HL-60/S4 treated with phorbol 12-myristate 13-acetate at 8.2 ng/mL for 4 days and 3 days (cell line): Measurements from ENCODE around the gene SRR.
"Not testable (repeated sequence)": the region's sequence is repeated elsewhere in the genome, so short reads cannot be mapped to it uniquely, and the experiment has no call there.

ENCODE experiments used
- in situ Hi-C: fragments of 300-500 bp; cut with MboI; formaldehyde crosslinking; loops from 2 replicates; pipeline ENCODE4 v1.15.0; 2022; ENCODE audit warnings: low sequenced_read_pairs

The SRR gene

DNA sequence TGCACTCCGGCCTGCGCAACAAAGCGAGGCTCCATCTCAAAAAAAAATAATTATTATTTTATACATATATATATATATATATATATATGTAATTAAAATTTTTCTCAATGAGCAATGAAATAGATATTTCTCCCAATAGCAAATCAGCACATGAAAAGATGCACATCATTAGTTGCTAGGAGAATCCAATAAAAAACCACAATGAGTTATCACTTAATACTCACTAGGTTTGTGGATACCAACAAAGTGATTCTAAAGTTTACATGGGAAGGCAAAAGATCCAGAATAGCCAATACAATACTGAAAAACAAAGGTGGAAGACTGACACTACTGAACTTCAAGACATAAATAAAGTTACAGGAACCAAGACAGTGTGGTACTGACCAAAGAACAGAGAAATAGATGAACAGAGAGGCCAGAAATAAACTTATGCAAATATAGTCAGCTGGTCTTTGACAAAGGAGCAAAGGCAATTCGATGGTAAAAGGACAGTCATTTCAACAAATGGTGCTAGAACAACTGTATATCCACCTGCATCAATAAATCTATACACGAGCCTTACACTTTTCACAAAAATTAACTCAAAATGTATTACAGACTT lies 13.8 kb upstream of the SRR start:
- in situ Hi-C loops = no loop called here

DNA sequence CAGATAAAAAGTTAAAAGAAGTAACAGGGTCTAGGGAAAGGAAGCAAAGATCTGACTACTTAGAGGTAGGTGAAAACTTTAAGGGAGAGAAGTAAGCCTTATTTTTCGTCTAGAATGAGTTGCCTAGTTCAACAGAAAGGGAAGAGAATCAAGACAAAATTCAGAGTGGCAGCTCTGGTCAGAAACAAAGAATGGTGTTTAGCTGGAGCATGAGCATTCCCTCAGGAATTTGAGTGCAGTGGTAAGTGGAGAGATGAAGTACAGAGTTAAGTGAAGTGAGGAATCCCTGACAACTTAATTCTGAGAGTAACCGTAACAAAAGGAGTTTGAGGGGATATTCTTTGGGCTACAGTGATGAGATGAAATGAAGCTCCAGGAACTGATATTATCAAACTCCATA lies 11.7 kb upstream of the SRR start:
- in situ Hi-C loops = no loop called here

DNA sequence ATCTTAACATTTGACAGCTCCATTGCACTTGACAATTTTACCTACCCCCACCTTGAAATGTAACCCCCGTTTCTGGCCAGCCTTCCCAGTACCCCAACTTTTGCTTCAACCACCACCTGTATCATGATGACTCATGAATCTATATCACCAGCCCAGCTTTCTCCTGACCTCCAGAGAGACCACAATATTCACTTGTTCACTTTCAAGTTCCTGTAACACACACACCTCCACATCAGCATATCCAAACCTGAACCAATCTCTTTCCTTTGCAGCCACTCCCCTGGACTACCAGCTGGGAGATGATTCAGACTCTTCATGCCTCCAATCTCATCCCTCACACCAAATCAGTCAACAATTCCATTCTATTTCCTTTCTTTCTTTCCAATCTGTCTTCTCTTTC lies 8.2 kb upstream of the SRR start:
- in situ Hi-C loops = no loop called here

DNA sequence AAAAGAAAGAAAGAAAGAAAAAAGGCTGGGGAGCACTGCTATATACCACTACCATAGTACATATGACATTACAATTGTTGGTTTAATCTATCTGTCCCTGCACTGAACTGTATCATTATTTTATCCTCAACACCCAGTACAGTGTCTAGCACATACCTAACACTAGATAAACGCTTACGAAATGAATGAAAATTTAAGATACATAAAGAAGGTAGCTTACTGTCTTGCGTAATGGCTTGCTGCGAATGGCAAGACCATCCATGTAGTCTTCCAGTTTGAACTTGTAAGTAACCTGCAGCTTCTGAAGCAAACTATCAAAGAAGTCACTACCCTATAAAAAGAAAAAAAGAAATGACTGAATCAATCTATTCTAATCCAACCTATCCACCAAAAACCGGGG lies 6.7 kb upstream of the SRR start:
- in situ Hi-C loops = no loop called here

DNA sequence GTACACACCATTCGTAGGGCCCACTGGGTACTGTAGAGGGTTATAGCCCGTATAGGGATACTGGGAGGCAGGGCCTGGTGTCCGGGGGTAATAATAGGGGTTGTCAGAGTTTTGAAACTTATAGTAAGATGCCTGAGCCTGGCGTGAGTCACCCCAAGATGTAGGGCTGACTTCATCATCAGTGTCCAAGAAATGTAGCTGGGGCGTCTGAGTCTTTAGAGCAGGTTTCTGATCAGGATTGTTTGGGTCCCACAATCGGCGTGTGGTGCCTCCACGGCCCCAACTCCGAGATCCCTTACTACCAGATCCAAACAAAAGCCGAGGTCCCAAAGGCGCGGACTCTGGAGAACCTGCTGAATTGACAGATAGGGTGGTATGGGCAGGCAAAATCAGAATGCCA lies 4.6 kb upstream of the SRR start:
- in situ Hi-C loops = no loop called here

DNA sequence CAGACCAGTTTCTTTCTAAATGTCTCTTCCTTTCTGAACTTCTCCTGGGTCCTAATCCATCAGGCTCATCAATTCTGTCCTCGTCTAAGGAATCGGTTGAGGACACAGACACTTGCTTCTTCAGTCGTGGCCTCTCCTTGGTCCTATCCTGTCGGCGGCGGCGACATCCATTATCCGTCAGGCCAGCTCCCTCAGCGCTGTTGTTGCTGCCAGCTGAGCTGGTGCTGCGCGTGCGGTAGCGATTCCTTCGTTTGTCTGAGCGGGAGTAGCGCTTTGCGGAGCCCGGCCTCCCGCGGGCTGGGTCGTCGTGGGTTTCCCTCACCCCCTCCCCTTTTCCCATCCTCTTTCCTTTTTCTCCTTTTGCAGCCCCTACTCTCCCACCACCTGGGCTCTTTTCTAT lies 4.0 kb upstream of the SRR start:
- in situ Hi-C loops = no loop called here

DNA sequence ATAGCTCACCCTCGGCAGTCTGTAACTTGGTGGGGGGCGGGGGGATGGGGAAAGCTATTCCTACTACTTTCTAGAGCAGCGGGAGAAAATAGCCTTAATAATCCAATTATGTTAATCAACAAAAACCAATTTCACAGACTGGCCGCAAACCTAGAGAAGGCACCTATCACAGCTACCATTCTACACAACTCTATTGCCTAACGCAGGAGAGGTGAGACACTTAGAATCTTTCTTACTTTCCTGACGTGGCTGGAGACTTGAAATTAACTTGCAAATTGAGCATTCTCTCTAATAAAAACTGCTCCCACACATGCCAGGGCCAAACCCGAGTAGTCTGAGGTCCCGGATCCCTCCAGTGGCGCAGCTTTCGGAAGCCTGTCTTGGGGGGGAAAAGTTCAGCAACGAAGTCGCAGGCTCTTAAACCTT lies 959 bp upstream of the SRR start:
- in situ Hi-C loops = no loop called here

DNA sequence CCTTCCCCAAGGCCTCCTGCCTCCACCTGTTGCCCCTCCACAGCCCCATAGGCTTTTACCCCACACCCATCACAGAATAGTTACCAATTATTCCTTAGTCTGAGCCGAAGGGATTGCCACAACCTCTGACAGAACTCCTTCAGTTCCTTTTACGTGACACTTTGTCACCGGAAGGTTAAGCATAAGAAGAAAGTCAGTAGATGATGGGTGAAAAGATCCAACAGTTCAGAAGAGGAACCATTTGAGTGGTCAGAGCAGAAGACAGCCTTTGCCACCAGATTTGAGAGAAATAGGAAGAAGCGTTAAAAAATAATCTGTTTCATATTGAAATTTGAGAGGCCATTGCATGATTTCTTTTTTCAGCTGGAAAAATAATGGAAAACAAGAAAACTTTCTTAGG lies 1.2 kb downstream of the SRR start:
- in situ Hi-C loops = no loop called here

DNA sequence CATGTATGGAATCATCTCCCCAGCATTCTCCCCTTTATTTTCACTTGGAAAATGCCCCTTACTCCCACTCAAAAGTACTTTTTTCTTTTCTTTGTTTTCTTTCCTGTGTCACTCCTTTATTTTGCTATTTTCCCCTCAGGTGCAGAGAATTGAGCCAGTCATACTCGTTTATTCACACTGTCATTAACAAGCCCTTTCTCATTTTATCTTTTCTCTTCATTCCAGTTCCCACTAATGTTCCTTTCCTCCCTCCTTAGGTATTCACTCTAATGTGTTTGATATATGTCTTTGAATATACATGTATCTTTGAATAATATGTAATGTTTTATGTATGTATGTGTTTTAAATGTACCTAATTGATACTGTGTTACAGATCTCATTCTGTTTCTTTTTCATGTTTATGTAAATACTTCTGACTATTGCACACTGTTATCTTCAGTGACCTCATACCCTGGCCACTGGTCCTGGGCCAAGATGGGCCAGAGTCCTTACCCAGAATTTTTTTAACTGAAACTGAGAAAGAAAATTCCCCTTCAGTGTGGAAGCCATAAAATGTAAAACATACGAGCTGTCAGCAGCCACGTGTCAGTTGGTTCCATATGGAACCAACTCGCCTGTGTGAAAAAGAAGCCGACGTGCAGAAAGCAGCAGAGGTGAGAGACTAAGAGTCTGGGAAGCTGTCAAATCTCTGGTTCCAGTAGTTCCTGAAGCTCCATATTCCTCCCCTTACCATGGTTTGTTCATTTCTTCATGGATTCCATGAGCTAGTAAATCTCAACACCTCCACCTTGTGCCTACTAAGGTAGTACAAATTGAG lies 5.8 kb downstream of the SRR start:
- in situ Hi-C loops = no loop called here

DNA sequence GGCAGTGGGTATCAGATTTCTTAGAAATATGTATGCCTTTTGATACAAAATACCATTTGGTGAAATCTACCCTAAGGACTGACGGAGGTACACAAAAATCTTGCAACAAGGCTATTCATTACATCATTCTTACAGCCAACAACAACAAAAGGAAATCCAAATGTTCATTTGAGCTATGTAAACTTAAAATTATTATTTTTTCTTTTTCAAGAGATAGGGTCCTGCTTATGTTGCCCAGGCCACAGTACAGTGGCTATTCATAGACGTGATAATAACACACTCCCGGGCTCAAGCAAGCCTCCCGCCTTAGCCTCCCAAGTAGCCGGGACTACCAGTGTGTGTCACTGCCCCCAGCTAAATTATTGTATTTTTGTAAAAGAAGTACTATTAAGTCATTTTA lies 9.0 kb downstream of the SRR start:
- in situ Hi-C loops = no loop called here

DNA sequence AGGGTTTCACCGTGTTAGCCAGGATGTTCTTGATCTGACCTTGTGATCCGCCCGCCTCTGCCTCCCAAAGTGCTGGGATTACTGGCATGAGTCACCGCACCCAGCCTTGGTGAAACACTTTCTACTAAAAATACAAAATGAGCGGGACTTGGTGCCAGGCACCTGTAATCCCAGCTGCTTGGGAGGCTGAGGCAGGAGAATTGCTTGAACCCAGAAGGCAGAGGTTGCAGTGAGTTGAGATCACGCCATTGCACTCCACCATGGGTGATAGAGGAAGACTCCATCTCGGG lies 13.1 kb downstream of the SRR start:
- in situ Hi-C loops = not testable (repeated sequence)

DNA sequence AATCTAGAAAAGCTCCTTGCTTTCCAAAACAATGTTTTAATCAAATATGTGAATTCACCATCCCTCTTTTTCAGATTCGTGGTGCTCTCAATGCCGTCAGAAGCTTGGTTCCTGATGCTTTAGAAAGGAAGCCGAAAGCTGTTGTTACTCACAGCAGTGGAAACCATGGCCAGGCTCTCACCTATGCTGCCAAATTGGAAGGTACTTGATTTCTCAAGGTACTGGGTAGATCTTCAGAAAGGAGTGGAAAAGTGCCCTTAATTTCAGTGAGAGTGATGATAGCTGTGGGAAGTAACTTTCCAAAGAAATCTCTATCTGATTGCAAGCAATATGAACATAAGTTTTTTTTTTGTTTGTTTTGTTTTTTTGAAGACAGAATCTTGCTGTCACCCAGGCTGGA lies 14.0 kb downstream of the SRR start:
- in situ Hi-C loops = no loop called here

DNA sequence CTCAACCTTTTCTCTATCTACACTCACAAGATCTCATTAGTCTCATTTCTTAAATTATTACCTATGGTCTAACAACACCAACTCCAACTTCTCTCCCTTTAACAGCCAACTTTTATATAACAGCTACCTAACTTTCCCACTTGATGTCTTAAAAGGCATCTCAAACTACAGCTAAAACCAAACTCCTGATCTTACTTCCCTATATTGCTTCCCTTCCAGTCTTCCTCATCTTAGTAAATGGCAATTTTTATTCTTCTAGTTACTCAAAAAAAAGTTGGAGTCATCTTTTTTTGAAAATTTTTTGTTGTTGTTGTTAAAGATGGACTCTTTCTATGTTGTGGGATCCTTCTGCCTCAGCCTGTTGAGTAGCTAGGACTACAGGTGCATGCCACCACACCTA lies 15.3 kb downstream of the SRR start:
- in situ Hi-C loops = no loop called here

DNA sequence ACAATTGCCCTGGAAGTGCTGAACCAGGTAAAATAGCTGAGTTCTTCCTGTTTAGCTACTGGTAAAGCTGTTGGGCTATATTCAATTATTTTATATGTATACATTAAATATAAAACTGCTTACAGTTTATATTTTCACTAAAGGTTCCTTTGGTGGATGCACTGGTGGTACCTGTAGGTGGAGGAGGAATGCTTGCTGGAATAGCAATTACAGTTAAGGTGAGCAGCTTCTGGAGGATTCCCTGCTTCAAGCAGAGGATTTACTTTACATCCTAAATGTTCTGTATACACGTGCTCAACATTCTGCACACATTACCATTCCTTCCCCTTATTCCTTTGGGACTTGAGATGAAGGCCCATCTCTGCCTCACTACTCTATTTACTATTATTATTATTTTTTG lies 17.6 kb downstream of the SRR start:
- in situ Hi-C loops = no loop called here

DNA sequence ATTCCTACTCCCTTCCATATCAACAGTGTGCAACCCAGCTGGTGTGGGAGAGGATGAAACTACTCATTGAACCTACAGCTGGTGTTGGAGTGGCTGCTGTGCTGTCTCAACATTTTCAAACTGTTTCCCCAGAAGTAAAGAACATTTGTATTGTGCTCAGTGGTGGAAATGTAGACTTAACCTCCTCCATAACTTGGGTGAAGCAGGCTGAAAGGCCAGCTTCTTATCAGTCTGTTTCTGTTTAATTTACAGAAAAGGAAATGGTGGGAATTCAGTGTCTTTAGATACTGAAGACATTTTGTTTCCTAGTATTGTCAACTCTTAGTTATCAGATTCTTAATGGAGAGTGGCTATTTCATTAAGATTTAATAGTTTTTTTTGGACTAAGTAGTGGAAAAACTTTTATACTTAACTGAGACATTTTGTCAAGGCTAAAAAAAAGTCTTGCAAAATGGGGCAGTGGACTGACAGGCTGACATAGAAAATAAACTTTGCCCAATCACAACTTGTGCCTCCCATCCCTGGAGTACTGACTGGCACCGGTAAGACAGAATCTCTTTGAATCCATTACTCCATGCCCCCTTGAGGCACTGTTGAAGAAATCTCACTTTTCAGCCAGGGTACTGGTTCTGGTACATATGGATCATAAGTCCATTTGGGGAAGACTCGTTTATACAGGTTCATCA lies 20.0 kb downstream of the SRR start:
- in situ Hi-C loops = no loop called here

DNA sequence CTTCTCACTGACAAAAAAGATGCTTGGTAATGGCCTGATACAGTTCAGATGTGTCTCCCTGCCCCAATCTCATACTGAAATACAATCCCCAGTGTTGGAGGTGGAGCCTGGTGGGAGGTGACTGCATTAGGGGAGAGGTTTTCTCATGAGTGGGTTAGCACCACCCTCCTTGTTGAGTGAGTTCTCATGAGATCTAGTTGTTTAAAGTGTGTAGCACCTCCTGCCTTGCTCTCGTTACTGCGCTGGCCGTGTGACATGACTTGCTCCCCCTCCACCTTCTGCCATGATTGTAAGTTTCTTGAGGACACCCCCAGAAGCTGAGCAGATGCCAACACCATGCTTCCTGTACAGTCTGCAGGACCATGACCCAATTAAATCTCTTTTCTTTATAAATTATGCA lies 27.6 kb downstream of the SRR start:
- in situ Hi-C loops = no loop called here

DNA sequence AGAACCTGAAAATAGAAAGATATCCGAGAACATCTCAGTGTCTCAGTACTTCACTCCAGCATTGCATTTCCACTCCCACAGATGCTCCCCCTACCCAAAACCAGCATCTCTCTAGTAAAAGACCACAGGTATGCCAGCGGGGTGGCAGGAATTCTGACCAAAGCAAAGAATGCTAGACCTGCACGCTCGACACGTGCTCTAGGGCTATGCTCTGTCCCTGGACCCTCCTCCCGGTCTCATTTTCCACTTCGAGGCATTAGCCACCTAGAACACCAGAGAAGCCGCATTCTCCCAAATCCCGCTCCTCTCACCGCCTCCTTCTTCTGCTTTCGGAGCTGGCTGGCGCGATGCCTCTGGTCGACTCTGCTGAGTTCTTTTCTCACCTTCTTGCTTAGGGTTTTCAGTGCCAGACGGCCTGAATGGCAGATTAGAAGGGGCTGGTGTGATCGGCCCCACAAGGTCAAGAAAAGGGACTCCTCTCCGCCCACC lies 32.0 kb downstream of the SRR start:
- in situ Hi-C loops = no loop called here

DNA sequence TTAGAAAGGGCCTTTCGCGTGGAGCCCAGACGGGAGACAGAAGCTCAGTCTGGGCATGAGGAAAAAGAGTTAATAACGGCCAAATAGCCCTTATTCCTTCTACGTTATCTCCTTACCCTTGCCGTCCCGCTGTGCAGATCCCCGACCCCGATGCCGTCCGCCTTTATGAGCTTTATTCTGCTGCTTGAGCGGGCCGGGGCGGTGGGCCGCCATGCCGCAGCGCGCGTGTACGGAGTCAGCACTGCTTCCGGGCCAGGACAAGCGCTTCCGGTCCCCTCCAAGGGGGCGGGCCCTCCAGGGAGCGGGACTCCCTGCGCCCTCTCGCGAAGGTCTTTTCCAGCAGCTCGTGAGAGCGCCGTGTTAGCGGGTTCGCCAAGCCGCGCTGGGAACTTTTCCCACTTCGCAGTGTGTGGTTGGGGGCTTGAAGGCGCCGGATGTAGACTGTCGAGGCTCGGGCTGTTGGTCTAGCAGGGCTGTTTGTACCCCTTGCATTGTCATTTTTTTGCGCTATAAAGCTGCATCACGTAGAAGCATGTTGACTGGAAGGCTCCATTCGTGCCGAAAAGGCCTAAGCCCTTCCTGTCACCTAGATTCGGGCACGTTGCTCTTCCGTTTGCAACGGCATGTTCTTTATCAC lies 32.6 kb downstream of the SRR start, which contains the start of gene TSR1:
TSR1 (minus strand) TSS at position 243 of the 637 bp plus-strand sequence; CDS start at position 213, 30 bp downstream.
- in situ Hi-C loops = no loop called here

DNA sequence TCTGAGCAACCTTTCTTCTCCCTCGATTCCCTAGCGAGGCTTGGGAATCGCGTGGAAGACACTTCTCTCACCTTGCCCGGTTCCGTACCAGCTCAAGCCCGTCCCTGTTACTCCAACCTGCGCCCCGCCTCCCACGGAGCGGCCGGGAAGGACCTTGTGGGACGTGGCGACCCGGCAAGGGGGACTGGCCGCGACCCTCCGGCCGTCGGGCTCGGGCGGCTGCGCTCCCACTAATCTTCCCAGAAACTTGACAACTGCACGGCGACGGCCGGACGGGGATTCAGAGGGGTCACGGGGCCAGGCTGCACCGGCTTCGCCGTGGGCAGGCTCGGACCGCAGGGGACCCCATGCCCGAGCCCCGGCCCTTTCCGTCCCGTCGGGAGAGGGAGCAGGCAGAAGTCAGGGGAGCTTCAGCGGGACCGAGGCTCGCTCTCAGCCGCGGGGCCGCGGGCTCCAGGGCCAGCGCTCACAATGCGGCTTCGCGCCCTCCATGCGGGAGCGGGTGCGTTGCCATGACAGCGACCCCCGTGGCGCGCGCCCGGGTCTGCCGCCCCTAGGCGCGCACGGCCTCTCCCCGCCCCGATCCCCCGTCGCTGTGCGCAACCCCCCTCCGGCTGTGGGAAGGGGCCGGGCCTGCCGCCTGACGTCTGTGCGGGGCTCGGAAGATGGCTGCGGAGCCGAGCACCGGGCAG lies 33.2 kb downstream of the SRR start, which contains the start of gene SGSM2:
SGSM2 (plus strand) TSS at position 650 of the 692 bp plus-strand sequence. CDS start 188 bp downstream, outside the sequence.
- in situ Hi-C loops = no loop called here

DNA sequence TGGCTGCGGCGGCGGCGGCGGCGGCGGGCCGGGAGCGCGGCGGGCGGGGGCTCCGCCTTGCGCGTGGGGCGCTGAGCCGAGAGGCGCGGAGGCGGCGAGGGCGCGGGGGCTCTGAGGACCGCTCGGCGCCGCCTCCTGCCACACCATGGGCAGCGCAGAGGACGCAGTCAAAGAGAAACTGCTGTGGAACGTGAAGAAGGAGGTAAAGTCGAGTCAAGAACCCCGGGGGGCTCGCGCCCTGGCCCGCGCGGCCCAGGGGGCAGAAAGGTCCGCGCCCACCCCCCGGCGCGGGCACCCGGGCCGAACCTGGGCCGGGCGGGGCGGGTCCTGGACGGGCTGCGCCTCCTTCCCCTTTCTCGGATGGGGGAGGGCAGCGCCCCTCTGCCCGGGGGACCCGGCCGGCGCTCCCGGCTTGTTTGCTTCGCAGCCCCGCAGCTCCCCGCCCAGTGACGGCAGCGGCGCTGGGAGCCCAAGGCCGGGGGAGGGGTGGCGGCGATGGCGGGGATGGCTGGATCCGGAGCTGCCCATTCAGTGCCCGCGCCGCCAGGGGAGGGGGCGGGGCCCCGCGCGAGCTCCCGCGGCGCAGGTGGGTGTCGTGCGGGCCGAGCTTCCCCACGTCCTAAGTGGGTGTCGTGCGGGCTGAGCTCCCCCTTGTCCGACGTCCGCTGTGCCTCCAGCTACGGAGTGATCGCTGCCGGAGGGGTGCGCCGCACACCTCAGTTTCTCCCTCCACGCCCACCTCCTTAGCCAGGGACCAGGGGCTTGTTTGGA lies 34.0 kb downstream of the SRR start:
- in situ Hi-C loops = no loop called here
